HEK293T (cell line): ENCODE data around the gene CFL2.

Source experiments
- ARNT ChIP-seq: fragments of 450-650 bp; IDR thresholded peaks from 2 replicates; pipeline ENCODE4 v1.6.1; 2017; ENCODE audit warnings: mild to moderate bottlenecking
- BHLHE40 ChIP-seq: fragments of 450-650 bp; IDR thresholded peaks from 2 replicates; pipeline ENCODE4 v1.6.1; 2016; ENCODE audit warnings: mild to moderate bottlenecking, moderate library complexity, borderline replicate concordance
- ELF4 ChIP-seq: fragments of 450-650 bp; IDR thresholded peaks from 2 replicates; pipeline ENCODE4 v1.6.1; 2017; ENCODE audit warnings: antibody characterized with exemption
- FOXM1 ChIP-seq: fragments of 450-650 bp; IDR thresholded peaks from 2 replicates; pipeline ENCODE4 v1.6.1; 2017; ENCODE audit warnings: mild to moderate bottlenecking, borderline replicate concordance
- HDGF ChIP-seq: fragments of 450-650 bp; IDR thresholded peaks from 2 replicates; pipeline ENCODE4 v1.6.1; 2017; ENCODE audit warnings: antibody characterized with exemption, borderline replicate concordance
- L3MBTL2 ChIP-seq: fragments of 450-650 bp; conservative IDR thresholded peaks from 2 replicates; pipeline ENCODE4 v1.6.1; 2016; ENCODE audit warnings: mild to moderate bottlenecking
- SP1 ChIP-seq: fragments of 450-650 bp; IDR thresholded peaks from 2 replicates; pipeline ENCODE4 v1.6.1; 2017
- TARDBP ChIP-seq: fragments of 450-650 bp; IDR thresholded peaks from 2 replicates; pipeline ENCODE4 v1.6.1; 2016
- ZNF384 ChIP-seq: fragments of 450-650 bp; IDR thresholded peaks from 2 replicates; pipeline ENCODE4 v1.6.1; 2016

- no peak for TF ChIP-seq TARDBP
- no peak for TF ChIP-seq L3MBTL2
- TF ChIP-seq HDGF, result no peak
- TF ChIP-seq ELF4, result no peak
- TF ChIP-seq ARNT, result no peak
- no peak for TF ChIP-seq SP1
- TF ChIP-seq FOXM1, result no peak
- TF ChIP-seq BHLHE40, result no peak
- TF ChIP-seq ZNF384, result no peak
Observed at GRCh38 chr14:34710744-34711143, 3.6 kb downstream of the CFL2 start.
